ENCODE results near the gene BLOC1S3.

The BLOC1S3 gene

GRCh38 chr19:45182758-45183157, 4.2 kb downstream of the BLOC1S3 start:
- no peak for DNase-seq (ENCODE audit: low read depth, low spot score)

- DNase-seq (ENCODE audit: low read depth, low spot score), result no peak
Measured at GRCh38 chr19:45184115-45184514, 5.5 kb downstream of the BLOC1S3 start.

GRCh38 chr19:45186509-45187334, 8.1 kb downstream of the BLOC1S3 start:
- no peak for DNase-seq (ENCODE audit: low read depth, low spot score)

GRCh38 chr19:45187421-45188100, 9.0 kb downstream of the BLOC1S3 start:
- no peak for DNase-seq (ENCODE audit: low read depth, low spot score)

- no peak for DNase-seq (ENCODE audit: low read depth, low spot score)
Measured at GRCh38 chr19:45189971-45190370, 11.4 kb downstream of the BLOC1S3 start.

- no peak for DNase-seq (ENCODE audit: low read depth, low spot score)
Measured at GRCh38 chr19:45191375-45191774, 12.8 kb downstream of the BLOC1S3 start.

GRCh38 chr19:45195764-45196163, 17.2 kb downstream of the BLOC1S3 start:
- no peak for DNase-seq (ENCODE audit: low read depth, low spot score)

GRCh38 chr19:45200568-45200967, 22.0 kb downstream of the BLOC1S3 start:
- DNase-seq (ENCODE audit: low read depth, low spot score), result no peak

GRCh38 chr19:45202637-45203036, 24.1 kb downstream of the BLOC1S3 start:
- no peak for DNase-seq (ENCODE audit: low read depth, low spot score)

GRCh38 chr19:45205810-45206209, 27.2 kb downstream of the BLOC1S3 start:
- no peak for DNase-seq (ENCODE audit: low read depth, low spot score)

GRCh38 chr19:45206328-45206727, 27.7 kb downstream of the BLOC1S3 start:
- no peak for DNase-seq (ENCODE audit: low read depth, low spot score)

GRCh38 chr19:45211751-45212381, 33.3 kb downstream of the BLOC1S3 start:
- no peak for DNase-seq (ENCODE audit: low read depth, low spot score)

- DNase-seq (ENCODE audit: low read depth, low spot score), result no peak
Measured at GRCh38 chr19:45213031-45213430, 34.4 kb downstream of the BLOC1S3 start.

- no peak for DNase-seq (ENCODE audit: low read depth, low spot score)
Measured at GRCh38 chr19:45215391-45216191, 37.0 kb downstream of the BLOC1S3 start.

GRCh38 chr19:45216667-45217066, 38.1 kb downstream of the BLOC1S3 start:
- no peak for DNase-seq (ENCODE audit: low read depth, low spot score)

GRCh38 chr19:45217193-45217956, 38.8 kb downstream of the BLOC1S3 start:
- DNase-seq (ENCODE audit: low read depth, low spot score), result no peak

GRCh38 chr19:45217957-45218334, 39.4 kb downstream of the BLOC1S3 start:
- no peak for DNase-seq (ENCODE audit: low read depth, low spot score)

GRCh38 chr19:45218426-45218825, 39.8 kb downstream of the BLOC1S3 start:
- DNase-seq (ENCODE audit: low read depth, low spot score), result no peak

- no peak for DNase-seq (ENCODE audit: low read depth, low spot score)
Measured at GRCh38 chr19:45218911-45219743, 40.5 kb downstream of the BLOC1S3 start.

GRCh38 chr19:45222724-45223123, 44.1 kb downstream of the BLOC1S3 start:
- DNase-seq (ENCODE audit: low read depth, low spot score), result no peak

All from iPS DF 19.7 (cell line).